NK-92 treated with Interleukin-12 subunit alpha and Interleukin-12 subunit beta, amount 100 ng/mL, for 24 hours (cell line): ENCODE data around the gene SEC61A2.

Experiments used
- DNase-seq: peaks from one replicate; lab custom pipeline; 2025; lab: John Stamatoyannopoulos, UW

Gene SEC61A2

GRCh38 chr10:12196531-12197211 lies 67.2 kb downstream of the SEC61A2 start:
- DNase-seq = no peak

DNA sequence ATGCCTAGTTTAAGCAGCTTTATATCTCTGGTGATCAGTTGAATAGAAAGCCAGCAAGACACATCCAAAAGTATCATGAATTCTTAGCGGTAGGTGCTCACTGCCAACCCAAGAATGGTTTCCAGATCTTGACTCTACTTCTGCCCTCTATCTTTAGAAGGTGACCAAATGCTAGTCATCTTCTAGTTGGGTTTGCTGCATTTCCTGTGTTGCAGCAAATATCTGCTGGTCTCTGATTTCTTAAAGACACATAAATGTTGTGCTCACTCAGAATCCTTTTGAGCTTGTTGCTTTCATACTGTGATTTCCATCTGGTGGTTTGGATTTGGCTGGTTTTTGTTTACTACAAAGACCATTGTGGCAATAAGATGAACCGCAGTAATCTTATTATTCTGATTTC lies 68.7 kb downstream of the SEC61A2 start:
- DNase-seq = no peak

DNA sequence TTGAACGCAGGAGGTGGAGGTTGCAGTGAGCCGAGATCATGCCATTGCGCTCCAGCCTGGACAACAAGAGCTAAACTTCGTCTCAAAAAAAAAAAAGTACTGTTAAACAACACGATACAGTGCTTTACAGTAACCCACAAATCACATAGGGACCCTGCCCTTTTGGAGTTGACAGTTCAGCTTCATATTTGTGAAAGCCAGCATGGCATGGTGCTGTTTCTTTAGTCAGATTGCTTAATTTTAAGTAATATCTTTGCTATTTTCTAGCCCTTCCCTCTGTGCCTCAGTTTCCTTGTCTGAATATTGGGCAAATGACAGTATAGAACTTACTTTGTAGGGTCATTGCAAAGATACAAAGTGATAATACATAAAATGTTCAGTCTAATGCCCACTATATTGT lies 71.4 kb downstream of the SEC61A2 start:
- DNase-seq = no peak

GRCh38 chr10:12201543-12201942 lies 72.1 kb downstream of the SEC61A2 start:
- DNase-seq = no peak

- no peak for DNase-seq
Observed at GRCh38 chr10:12202226-12202625, 72.7 kb downstream of the SEC61A2 start.

GRCh38 chr10:12205082-12205481 lies 75.6 kb downstream of the SEC61A2 start:
- no peak for DNase-seq

GRCh38 chr10:12207114-12207513 lies 77.6 kb downstream of the SEC61A2 start:
- DNase-seq = no peak

DNA sequence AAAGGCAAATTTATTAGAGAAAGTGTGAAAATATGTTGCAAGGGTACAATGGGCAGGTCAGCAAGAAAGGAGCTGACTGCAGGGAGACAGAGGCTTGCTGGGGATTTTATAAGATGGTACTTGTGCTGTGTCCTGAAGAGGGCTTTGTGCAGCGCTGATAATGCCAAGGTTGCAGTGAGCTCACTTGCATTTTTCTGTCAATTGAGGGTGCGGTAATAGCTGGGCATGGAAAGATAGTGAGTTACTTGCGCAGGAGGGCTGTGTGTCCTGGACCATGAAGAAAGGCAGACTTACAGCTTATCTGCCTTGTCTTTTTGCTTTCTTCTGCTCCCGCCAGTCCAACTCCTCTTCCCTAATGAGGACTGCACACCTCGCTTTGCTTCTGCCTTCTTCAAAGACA lies 79.0 kb downstream of the SEC61A2 start:
- DNase-seq = no peak

DNA sequence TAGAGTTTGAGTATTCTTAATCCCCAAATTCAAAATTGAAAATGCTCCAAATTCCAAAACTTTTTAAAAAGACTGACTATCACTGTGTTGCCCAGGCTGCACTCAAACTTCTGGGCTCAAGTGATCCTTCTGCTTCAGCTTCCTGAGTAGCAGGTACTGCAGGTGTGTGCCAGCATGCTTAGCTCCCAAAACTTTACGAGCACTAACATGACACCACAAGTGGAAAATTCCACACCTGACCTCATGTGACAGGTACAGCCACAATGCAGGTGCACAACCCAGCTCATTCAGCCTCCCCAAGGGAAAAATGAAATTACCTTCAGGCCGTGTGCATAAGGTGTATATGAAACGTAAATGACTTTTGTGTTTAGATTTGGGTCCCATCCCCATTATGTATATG lies 83.0 kb downstream of the SEC61A2 start:
- DNase-seq = no peak

DNA sequence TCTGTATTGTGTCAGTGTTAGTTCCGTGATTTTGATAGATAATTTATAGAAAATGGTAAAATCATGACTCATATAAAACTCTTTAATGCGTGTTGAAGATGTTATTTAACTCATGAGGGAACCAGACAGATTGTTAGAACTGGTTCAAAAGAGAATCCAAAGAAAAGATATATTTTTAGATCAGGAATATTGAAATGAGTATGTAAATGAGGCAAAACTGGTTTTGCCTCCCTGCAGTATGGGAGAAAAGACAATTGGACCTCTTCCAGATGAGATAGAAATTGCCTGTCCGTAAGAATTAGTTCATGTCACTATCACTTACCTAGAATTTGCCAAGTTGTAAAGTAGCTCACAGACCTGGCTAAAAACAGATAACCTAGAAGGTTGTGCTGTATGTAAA lies 84.1 kb downstream of the SEC61A2 start:
- DNase-seq = no peak

DNA sequence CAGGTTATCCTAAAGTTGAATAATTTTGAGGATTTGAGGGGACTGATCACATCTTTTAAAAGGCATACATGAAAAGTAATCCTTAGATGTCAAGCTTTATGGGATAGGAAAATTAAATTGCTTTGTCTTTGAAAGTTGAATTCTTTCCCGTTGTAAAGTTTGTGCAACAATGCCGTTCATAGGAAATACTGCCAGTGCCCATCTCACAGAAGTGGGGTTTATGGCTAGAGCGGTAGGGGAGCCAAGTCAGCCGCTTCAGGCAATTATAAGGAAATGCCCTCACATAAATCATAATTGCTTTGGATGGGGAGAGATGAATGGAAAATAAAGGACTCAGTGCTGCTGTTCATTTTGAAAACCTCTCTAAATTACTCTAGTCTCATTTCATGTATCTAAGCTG lies 84.6 kb downstream of the SEC61A2 start:
- no peak for DNase-seq

GRCh38 chr10:12214763-12215218 lies 85.3 kb downstream of the SEC61A2 start:
- DNase-seq = no peak
